Vagina (tissue), 2 donors: ENCODE data around the gene ADNP2.

Source experiments
- CTCF ChIP-seq, 3 experiments: fragments of 450-650 bp in 2 of 3; fragments of 200-600 bp in 1 of 3; sonication (generic) in 1 of 3; IDR thresholded peaks; one replicate each; pipeline ENCODE4 v1.5.1; 2017 to 2019; ENCODE audit warnings: antibody characterized with exemption in 3 of 3, mild to moderate bottlenecking in 2 of 3, moderate library complexity in 2 of 3
- POLR2A ChIP-seq, 2 donors: fragments of 450-650 bp; IDR thresholded peaks; one replicate each; pipeline ENCODE4 v1.6.1; 2017; ENCODE audit warnings: antibody characterized with exemption in 2 of 2, mild to moderate bottlenecking in 2 of 2, moderate library complexity in 2 of 2
- POLR2AphosphoS5 ChIP-seq, 2 donors: sonication (generic); formaldehyde crosslinking; IDR thresholded peaks; one replicate each; pipeline ENCODE4 v1.9.0; 2017; ENCODE audit warnings: antibody characterized with exemption in 2 of 2, mild to moderate bottlenecking in 2 of 2, low read depth in 1 of 2; ENCODE audit not compliant: insufficient read depth in 1 of 2

- TF ChIP-seq POLR2A (IDR thresholded peaks at IDR 0.05) (no peak), CTCF (IDR thresholded peaks at IDR 0.05) (no peak), POLR2AphosphoS5 (IDR thresholded peaks at IDR 0.05; ENCODE audit: insufficient read depth in 1 of 2, low read depth in 1 of 2) (no peak)
These were observed 41.7 kb upstream of the ADNP2 start for GRCh38 chr18:80067321-80067720.
